SK-N-SH treated with all-trans-retinoic acid at 6 μM for 48 hours (cell line): ENCODE results near the gene TSTD1.
A peak's percentile ranks its signal among the peaks of the same experiment; 100 is the strongest.

Source experiments
- ATAC-seq: fragments of 200-7000 bp; cut with Tn5 transposase; 3 replicates; pipeline ENCODE4 v1.9.1; 2020; ENCODE audit warnings: mild to moderate bottlenecking, moderate library complexity
- BACH2 ChIP-seq: fragments of 250-450 bp; sonication (Bioruptor Pico); IDR thresholded peaks from 2 replicates; pipeline ENCODE4 v1.9.0; 2021; ENCODE audit warnings: mild to moderate bottlenecking, borderline replicate concordance
- CSDC2 ChIP-seq: fragments of 250-450 bp; sonication (Bioruptor Pico); IDR thresholded peaks from 2 replicates; pipeline ENCODE4 v1.5.0; 2020; ENCODE audit warnings: mild to moderate bottlenecking, moderate library complexity
- ESRRG ChIP-seq: fragments of 250-450 bp; sonication (Bioruptor Pico); IDR thresholded peaks from 2 replicates; pipeline ENCODE4 v1.6.1; 2021; ENCODE audit warnings: mild to moderate bottlenecking
- GLIS3 ChIP-seq: fragments of 250-450 bp; sonication (Bioruptor Pico); IDR thresholded peaks from 2 replicates; pipeline ENCODE4 v1.5.0; 2020; ENCODE audit warnings: mild to moderate bottlenecking, moderate library complexity
- ISL1 ChIP-seq: fragments of 250-450 bp; sonication (Bioruptor Pico); IDR thresholded peaks from 2 replicates; pipeline ENCODE4 v2.1.2; 2022; ENCODE audit warnings: mild to moderate bottlenecking, moderate library complexity
- PPARA ChIP-seq: fragments of 250-450 bp; sonication (Bioruptor Pico); IDR thresholded peaks from 2 replicates; pipeline ENCODE4 v1.5.0; 2020; ENCODE audit warnings: mild to moderate bottlenecking, borderline replicate concordance
- RARB ChIP-seq: fragments of 250-450 bp; sonication (Bioruptor Pico); IDR thresholded peaks from 2 replicates; pipeline ENCODE4 v1.8.0; 2021; ENCODE audit warnings: mild to moderate bottlenecking, moderate library complexity
- SNAI2 ChIP-seq: fragments of 250-450 bp; sonication (Bioruptor Pico); IDR thresholded peaks from 2 replicates; pipeline ENCODE4 v1.5.0; 2020; ENCODE audit warnings: mild to moderate bottlenecking, moderate library complexity
- TOX ChIP-seq: fragments of 250-450 bp; sonication (Bioruptor Pico); IDR thresholded peaks from 2 replicates; pipeline ENCODE4 v1.8.0; 2021; ENCODE audit warnings: mild to moderate bottlenecking, moderate library complexity, borderline replicate concordance
- ZFP3 ChIP-seq: fragments of 250-450 bp; sonication (Bioruptor Pico); IDR thresholded peaks from 2 replicates; pipeline ENCODE4 v1.5.0; 2020; ENCODE audit warnings: mild to moderate bottlenecking, moderate library complexity
- ZFP30 ChIP-seq: fragments of 450-650 bp; formaldehyde crosslinking; IDR thresholded peaks from 2 replicates; pipeline ENCODE4 v1.5.0; 2022; ENCODE audit warnings: mild to moderate bottlenecking, moderate library complexity
- ZNF70 ChIP-seq: fragments of 450-650 bp; formaldehyde crosslinking; IDR thresholded peaks from 2 replicates; pipeline ENCODE4 v1.5.0; 2020; ENCODE audit warnings: mild to moderate bottlenecking, moderate library complexity
- ZNF8 ChIP-seq: fragments of 450-650 bp; formaldehyde crosslinking; IDR thresholded peaks from 2 replicates; pipeline ENCODE4 v1.5.0; 2020; ENCODE audit warnings: mild to moderate bottlenecking, moderate library complexity
- TF ChIP-seq, protein P1 (sequence below): fragments of 250-450 bp; sonication (Bioruptor Pico); IDR thresholded peaks from 2 replicates; pipeline ENCODE4 v1.8.0; 2020; ENCODE audit warnings: mild to moderate bottlenecking, moderate library complexity, borderline replicate concordance
- TF ChIP-seq, protein P2 (sequence below): fragments of 250-450 bp; sonication (Bioruptor Pico); IDR thresholded peaks from 2 replicates; pipeline ENCODE4 v1.5.1; 2021; ENCODE audit warnings: mild to moderate bottlenecking, moderate library complexity
- TF ChIP-seq, protein P3 (sequence below): fragments of 250-450 bp; sonication (Bioruptor Pico); IDR thresholded peaks from 2 replicates; pipeline ENCODE4 v1.8.0; 2021; ENCODE audit warnings: low read depth, mild to moderate bottlenecking, moderate library complexity, borderline replicate concordance
- TF ChIP-seq, protein P4 (sequence below): fragments of 250-450 bp; sonication (Bioruptor Pico); IDR thresholded peaks from 2 replicates; pipeline ENCODE4 v1.5.0; 2020; ENCODE audit warnings: mild to moderate bottlenecking, moderate library complexity
- TF ChIP-seq, protein P5 (sequence below): fragments of 250-450 bp; sonication (Bioruptor Pico); IDR thresholded peaks from 2 replicates; pipeline ENCODE4 v1.5.1; 2020; ENCODE audit warnings: low read depth, mild to moderate bottlenecking, moderate library complexity

The TSTD1 gene

DNA sequence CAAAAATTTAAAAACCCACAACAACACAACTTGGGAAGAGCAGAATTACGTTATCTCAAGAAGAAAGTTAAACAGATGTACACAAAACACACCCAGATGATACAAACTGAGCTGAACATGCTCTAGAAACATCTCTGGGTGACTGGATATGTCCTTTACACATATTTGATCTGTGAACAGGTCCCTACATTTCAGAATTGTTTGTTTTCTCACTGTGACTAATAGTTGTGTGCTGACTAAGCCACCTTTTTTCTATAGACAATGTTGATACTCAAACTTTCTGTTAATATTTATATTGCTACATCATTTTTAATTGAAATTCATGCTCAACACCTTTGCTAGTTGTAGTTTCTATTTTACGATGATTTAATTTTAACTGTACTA lies 16.8 kb downstream of the TSTD1 start:
- ATAC-seq: no peak
- TF ChIP-seq ESRRG (CRISPR knock-in tag): no peak
- TF ChIP-seq ZNF70: no peak
- TF ChIP-seq RARB (CRISPR knock-in tag): no peak
- no peak for TF ChIP-seq ZFP30 (CRISPR knock-in tag)
- TF ChIP-seq GLIS3 (CRISPR knock-in tag): no peak
- TF ChIP-seq, protein P1, sequence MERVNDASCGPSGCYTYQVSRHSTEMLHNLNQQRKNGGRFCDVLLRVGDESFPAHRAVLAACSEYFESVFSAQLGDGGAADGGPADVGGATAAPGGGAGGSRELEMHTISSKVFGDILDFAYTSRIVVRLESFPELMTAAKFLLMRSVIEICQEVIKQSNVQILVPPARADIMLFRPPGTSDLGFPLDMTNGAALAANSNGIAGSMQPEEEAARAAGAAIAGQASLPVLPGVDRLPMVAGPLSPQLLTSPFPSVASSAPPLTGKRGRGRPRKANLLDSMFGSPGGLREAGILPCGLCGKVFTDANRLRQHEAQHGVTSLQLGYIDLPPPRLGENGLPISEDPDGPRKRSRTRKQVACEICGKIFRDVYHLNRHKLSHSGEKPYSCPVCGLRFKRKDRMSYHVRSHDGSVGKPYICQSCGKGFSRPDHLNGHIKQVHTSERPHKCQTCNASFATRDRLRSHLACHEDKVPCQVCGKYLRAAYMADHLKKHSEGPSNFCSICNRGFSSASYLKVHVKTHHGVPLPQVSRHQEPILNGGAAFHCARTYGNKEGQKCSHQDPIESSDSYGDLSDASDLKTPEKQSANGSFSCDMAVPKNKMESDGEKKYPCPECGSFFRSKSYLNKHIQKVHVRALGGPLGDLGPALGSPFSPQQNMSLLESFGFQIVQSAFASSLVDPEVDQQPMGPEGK (CRISPR knock-in tag): no peak
- no peak for TF ChIP-seq PPARA (CRISPR knock-in tag)
- TF ChIP-seq, protein P2, sequence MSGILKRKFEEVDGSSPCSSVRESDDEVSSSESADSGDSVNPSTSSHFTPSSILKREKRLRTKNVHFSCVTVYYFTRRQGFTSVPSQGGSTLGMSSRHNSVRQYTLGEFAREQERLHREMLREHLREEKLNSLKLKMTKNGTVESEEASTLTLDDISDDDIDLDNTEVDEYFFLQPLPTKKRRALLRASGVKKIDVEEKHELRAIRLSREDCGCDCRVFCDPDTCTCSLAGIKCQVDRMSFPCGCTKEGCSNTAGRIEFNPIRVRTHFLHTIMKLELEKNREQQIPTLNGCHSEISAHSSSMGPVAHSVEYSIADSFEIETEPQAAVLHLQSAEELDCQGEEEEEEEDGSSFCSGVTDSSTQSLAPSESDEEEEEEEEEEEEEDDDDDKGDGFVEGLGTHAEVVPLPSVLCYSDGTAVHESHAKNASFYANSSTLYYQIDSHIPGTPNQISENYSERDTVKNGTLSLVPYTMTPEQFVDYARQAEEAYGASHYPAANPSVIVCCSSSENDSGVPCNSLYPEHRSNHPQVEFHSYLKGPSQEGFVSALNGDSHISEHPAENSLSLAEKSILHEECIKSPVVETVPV: no peak
- TF ChIP-seq, protein P3, sequence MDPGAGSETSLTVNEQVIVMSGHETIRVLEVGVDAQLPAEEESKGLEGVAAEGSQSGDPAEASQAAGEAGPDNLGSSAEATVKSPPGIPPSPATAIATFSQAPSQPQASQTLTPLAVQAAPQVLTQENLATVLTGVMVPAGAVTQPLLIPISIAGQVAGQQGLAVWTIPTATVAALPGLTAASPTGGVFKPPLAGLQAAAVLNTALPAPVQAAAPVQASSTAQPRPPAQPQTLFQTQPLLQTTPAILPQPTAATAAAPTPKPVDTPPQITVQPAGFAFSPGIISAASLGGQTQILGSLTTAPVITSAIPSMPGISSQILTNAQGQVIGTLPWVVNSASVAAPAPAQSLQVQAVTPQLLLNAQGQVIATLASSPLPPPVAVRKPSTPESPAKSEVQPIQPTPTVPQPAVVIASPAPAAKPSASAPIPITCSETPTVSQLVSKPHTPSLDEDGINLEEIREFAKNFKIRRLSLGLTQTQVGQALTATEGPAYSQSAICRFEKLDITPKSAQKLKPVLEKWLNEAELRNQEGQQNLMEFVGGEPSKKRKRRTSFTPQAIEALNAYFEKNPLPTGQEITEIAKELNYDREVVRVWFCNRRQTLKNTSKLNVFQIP (CRISPR knock-in tag): no peak
- no peak for TF ChIP-seq ZFP3 (CRISPR knock-in tag)
- TF ChIP-seq, protein P4, sequence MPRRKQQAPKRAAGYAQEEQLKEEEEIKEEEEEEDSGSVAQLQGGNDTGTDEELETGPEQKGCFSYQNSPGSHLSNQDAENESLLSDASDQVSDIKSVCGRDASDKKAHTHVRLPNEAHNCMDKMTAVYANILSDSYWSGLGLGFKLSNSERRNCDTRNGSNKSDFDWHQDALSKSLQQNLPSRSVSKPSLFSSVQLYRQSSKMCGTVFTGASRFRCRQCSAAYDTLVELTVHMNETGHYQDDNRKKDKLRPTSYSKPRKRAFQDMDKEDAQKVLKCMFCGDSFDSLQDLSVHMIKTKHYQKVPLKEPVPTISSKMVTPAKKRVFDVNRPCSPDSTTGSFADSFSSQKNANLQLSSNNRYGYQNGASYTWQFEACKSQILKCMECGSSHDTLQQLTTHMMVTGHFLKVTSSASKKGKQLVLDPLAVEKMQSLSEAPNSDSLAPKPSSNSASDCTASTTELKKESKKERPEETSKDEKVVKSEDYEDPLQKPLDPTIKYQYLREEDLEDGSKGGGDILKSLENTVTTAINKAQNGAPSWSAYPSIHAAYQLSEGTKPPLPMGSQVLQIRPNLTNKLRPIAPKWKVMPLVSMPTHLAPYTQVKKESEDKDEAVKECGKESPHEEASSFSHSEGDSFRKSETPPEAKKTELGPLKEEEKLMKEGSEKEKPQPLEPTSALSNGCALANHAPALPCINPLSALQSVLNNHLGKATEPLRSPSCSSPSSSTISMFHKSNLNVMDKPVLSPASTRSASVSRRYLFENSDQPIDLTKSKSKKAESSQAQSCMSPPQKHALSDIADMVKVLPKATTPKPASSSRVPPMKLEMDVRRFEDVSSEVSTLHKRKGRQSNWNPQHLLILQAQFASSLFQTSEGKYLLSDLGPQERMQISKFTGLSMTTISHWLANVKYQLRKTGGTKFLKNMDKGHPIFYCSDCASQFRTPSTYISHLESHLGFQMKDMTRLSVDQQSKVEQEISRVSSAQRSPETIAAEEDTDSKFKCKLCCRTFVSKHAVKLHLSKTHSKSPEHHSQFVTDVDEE: no peak
- TF ChIP-seq TOX (CRISPR knock-in tag): no peak
- TF ChIP-seq ZNF8 (CRISPR knock-in tag): no peak

DNA sequence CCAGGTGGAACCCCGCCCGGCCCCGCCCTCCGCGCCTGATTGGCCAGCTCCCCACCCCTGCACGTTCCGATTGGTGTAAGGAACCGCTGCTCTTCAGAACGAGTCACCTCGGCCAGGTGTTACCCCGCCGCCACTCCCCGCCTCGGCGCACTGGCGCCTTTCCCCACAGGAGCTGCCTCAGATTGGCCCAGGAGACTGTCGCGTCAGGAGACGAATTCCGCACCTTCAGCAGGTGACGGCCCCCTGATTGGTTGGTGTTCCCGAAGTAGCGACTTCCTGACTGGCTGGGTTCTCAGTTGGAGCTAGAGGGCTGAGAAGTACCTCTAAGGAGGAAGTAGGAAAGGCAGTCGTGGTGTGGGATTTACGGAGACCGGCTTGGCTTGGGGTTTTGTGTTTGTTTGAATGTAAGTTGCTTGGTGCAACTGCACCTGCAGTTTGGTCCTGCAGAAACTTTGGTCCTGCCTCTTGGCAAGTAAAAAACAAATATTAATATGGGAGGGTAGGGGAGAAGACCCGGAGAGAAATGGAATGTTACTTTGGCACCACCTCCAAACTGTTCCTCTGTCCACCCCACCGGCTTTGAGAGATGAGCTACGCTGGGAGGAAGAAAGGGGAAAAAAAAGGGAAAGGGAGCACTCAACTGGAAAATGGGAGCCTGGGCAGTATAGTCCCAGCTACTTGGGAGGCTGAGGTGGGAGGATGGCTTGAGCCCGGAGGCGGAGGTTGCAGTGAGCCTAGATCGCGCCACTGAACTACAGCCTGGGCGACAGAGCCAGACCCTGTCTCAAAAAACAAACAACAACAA lies 17.4 kb downstream of the TSTD1 start:
- ATAC-seq: peak; percentile 71

DNA sequence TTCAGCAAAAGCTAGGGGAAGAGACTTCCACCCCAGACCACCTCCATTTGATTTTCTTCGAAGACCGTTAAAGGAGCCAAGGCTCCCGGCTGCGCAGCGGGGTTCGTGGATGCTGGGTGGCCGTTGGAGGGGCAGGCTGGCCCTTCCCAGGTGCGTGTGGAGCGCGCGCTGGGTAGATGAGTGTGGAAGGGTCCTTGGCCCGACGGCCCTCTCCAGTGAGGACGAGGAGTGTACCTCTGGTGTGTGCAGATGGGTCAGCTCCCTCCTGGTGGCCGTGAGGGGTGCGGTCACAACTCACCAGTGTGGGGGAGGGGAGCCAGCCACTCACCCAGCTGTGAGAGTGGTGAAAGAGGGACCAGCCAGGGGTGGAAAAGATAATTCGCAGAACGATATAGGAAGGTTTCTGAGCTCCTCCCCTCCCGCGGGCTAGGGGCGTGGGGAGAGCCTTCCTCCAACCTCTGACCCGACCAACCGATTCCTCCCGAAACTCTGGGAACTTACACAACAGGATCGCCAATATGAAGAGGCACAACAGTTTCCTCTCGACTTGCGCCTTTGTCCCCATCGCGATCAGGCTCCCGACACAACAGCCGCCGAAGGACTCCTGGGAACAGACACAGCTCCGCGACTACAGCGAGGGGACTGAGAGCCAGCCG lies 18.1 kb downstream of the TSTD1 start, which contains the start of gene F11R:
F11R (minus strand) TSS at position 644 of the 656 bp plus-strand sequence; CDS start at position 565, 79 bp downstream.
- TF ChIP-seq GLIS3 (CRISPR knock-in tag): no peak
- TF ChIP-seq, protein P5, sequence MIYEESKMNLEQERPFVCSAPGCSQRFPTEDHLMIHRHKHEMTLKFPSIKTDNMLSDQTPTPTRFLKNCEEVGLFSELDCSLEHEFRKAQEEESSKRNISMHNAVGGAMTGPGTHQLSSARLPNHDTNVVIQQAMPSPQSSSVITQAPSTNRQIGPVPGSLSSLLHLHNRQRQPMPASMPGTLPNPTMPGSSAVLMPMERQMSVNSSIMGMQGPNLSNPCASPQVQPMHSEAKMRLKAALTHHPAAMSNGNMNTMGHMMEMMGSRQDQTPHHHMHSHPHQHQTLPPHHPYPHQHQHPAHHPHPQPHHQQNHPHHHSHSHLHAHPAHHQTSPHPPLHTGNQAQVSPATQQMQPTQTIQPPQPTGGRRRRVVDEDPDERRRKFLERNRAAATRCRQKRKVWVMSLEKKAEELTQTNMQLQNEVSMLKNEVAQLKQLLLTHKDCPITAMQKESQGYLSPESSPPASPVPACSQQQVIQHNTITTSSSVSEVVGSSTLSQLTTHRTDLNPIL (CRISPR knock-in tag): no peak
- no peak for TF ChIP-seq CSDC2 (CRISPR knock-in tag)
- no peak for TF ChIP-seq BACH2
- TF ChIP-seq, protein P1 (CRISPR knock-in tag): no peak
- TF ChIP-seq ZFP30 (CRISPR knock-in tag): no peak
- no peak for TF ChIP-seq ISL1

More for the DNA sequence above, 17.4 kb downstream of the TSTD1 start:
- no peak for TF ChIP-seq SNAI2 (CRISPR knock-in tag)
- TF ChIP-seq, all 23 proteins: peak for 0

More for the DNA sequence above, 18.1 kb downstream of the TSTD1 start, which contains the start of gene F11R:
- ATAC-seq: peak; percentile 17; the same call in 2 of the 3 replicates
